Measurements from ENCODE around the gene RHNO1. TPM values are rescaled to one million over a fixed set of nuclear protein-coding genes. Genes with fewer than 3 reads are reported as not detected.

RHNO1 gene
- total RNA-seq = 12.0 and 15.4 TPM in 2 replicates

GRCh38 chr12:2877047-2877952, at the start of gene RHNO1, which contains the start of gene FOXM1:
Gene RHNO1, plus strand, starts transcription at chr12:2877223. Its CDS starts 8,144 bp downstream, at chr12:2885367.
Gene FOXM1, minus strand, starts transcription at chr12:2877174. Its CDS starts 2,696 bp downstream, at chr12:2874478.

GRCh38 chr12:2834581-2835491, 42.2 kb upstream of the RHNO1 start, which contains the start of gene NRIP2:
Gene NRIP2, minus strand, starts transcription at chr12:2835035. Its CDS starts 52 bp downstream, at chr12:2834983.

GRCh38 chr12:2857021-2857431, 20.0 kb upstream of the RHNO1 start, which contains the start of gene TEX52:
Gene TEX52, minus strand, starts transcription at chr12:2857039. Its CDS starts 13 bp downstream, at chr12:2857026.

GRCh38 chr12:2890388-2891239, 13.6 kb downstream of the RHNO1 start, which contains the start of gene TULP3:
Gene TULP3, plus strand, starts transcription at chr12:2890891. Its CDS starts 57 bp downstream, at chr12:2890948.

Other genes starting within 250 kb of the RHNO1 start
- gene FKBP4, start 82.3 kb upstream of the RHNO1 start, total RNA-seq = 62.3 and 89.3 TPM in 2 replicates
- gene ITFG2, start 64.6 kb upstream of the RHNO1 start, total RNA-seq = 13.4 and 17.0 TPM in 2 replicates
- gene NRIP2, start 42.2 kb upstream of the RHNO1 start, total RNA-seq = not detected in 2 replicates
- gene TEX52, start 20.2 kb upstream of the RHNO1 start, total RNA-seq = not detected in 2 replicates
- gene FOXM1, start within 50 bp of the RHNO1 start, total RNA-seq = 5.3 and 6.2 TPM in 2 replicates
- gene TULP3, start 13.7 kb downstream of the RHNO1 start, total RNA-seq = 11.0 and 12.2 TPM in 2 replicates
- gene TEAD4, start 82.2 kb downstream of the RHNO1 start, total RNA-seq = 19.8 and 25.7 TPM in 2 replicates
- gene TSPAN9, start 200.2 kb downstream of the RHNO1 start, total RNA-seq = 58.6 and 64.8 TPM in 2 replicates